Osteocyte (in vitro differentiated cells): ENCODE measurements around the gene ZNG1B. TPM values are rescaled to one million over a fixed set of nuclear protein-coding genes. Genes with fewer than 3 reads are reported as not detected.
A peak's percentile ranks its signal among the peaks of the same experiment; 100 is the strongest.
"Not testable (repeated sequence)": the region's sequence is repeated elsewhere in the genome, so short reads cannot be mapped to it uniquely, and the experiment has no call there.

ENCODE experiments used
- DNase-seq: peaks from one replicate; pipeline ENCODE4 v3.0.0; 2021; ENCODE audit warnings: mixed read lengths; ENCODE audit not compliant: unreplicated experiment; ENCODE audit errors: extremely low spot score
- H3K27ac Mint-ChIP-seq: one replicate; pipeline ENCODE4 v1.8.0; 2021; ENCODE audit warnings: mild to moderate bottlenecking, mixed read lengths; ENCODE audit not compliant: unreplicated experiment
- H3K27me3 Mint-ChIP-seq: one replicate; pipeline ENCODE4 v1.8.0; 2021; ENCODE audit warnings: mixed read lengths; ENCODE audit not compliant: unreplicated experiment
- H3K36me3 Mint-ChIP-seq: one replicate; pipeline ENCODE4 v1.8.0; 2021; ENCODE audit warnings: mixed read lengths; ENCODE audit not compliant: unreplicated experiment
- H3K4me1 Mint-ChIP-seq: one replicate; pipeline ENCODE4 v1.8.0; 2021; ENCODE audit warnings: mixed read lengths; ENCODE audit not compliant: unreplicated experiment
- H3K4me3 Mint-ChIP-seq: one replicate; pipeline ENCODE4 v1.8.0; 2021; ENCODE audit warnings: mild to moderate bottlenecking, moderate library complexity, mixed read lengths; ENCODE audit not compliant: unreplicated experiment
- H3K9me3 Mint-ChIP-seq: one replicate; pipeline ENCODE4 v1.8.0; 2021; ENCODE audit warnings: mixed read lengths; ENCODE audit not compliant: unreplicated experiment
- total RNA-seq: library from RNA; stranded (reverse); gene quantifications from 2 replicates; pipeline ENCODE4 v1.2.1, GENCODE V29; 2021

Gene ZNG1B
- total RNA-seq, 1 donor from 2014 or later = 33.8 TPM

DNA sequence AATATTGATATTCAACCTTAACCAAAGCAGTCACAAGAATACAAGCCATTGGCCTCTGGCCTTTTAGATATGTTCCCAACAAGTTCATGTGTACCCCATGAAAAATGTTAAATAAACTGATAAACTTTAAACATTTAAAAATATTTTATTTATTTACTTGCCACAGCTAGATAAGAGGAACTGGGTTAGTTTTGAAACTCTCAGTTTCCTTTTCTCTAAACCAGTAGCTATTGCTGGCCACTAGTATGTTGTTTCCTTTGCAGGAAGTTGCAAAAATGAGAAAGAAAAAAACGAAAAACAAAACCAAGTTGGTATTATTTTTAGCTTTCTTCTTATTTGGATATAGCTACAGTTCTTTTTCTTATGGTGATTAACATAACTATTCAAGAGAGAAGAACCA is 5.7 kb upstream of the ZNG1B start:
- not testable (repeated sequence) for H3K9me3 Mint-ChIP-seq, DNase-seq, H3K27ac Mint-ChIP-seq, H3K36me3 Mint-ChIP-seq, H3K4me1 Mint-ChIP-seq, H3K27me3 Mint-ChIP-seq, H3K4me3 Mint-ChIP-seq

DNA sequence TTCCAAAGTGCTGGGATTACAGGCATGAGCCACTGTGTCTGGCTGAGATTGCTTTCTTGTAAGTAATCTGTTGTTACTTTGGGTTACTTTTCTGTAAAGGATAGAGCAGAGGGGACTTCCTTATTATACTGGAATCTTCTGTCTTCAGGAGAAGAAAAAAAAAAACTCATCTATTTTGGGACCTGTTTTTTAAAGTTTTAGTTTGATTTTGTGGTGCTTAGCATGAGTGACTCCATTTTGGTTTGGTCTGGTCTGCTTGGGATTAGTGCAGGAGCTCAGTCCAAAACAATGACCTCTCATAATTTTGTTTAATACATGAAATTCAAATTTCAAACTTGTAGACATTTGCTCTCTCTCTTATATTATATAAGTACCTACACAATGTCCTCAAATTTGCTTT is 4.0 kb upstream of the ZNG1B start:
- not testable (repeated sequence) for H3K4me1 Mint-ChIP-seq, H3K4me3 Mint-ChIP-seq, H3K9me3 Mint-ChIP-seq, H3K27me3 Mint-ChIP-seq, DNase-seq, H3K27ac Mint-ChIP-seq, H3K36me3 Mint-ChIP-seq

DNA sequence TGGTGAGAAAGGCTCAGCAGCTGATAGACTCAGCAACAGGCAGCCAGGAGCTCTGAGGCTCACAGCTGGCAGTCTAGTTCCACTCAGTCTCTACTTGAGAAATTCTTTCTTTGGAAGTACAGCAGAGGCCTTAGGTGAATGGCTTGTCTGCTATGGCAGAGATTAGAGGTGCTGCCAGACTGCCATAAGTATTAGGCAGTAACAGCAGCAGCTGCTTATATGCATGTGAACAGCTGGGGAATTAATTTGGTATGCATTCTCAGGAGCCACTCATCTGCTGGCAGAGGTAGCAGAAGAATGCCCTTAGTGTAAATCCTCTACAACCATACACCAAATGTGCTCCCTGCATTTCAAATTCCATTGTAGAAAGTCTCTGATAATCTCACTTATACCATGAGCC is 28.3 kb downstream of the ZNG1B start:
- not testable (repeated sequence) for H3K4me1 Mint-ChIP-seq, H3K4me3 Mint-ChIP-seq, H3K27ac Mint-ChIP-seq, H3K36me3 Mint-ChIP-seq, H3K27me3 Mint-ChIP-seq, H3K9me3 Mint-ChIP-seq, DNase-seq

DNA sequence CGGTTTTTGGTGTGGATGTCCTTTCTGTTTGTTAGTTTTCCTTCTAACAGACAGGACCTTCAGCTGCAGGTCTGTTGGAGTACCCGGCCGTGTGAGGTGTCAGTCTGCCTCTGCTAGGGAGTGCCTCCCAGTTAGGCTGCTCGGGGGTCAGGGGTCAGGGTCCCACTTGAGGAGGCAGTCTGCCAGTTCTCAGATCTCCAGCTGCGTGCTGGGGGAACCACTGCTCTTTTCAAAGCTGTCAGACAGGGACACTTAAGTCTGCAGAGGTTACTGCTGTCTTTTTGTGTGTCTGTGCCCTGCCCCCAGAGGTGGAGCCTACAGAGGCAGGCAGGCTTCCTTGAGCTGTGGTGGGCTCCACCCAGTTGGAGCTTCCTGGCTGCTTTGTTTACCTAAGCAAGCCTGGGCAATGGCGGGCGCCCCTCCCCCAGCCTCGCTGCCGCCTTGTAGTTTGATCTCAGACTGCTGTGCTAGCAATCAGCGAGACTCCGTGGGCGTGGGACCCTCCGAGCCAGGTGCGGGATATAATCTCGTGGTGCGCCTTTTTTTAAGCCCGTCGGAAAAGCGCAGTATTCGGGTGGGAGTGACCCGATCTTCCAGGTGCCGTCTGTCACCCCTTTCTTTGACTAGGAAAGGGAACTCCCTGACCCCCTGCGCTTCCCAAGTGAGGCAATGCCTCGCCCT is 39.3 kb downstream of the ZNG1B start:
- not testable (repeated sequence) for H3K27ac Mint-ChIP-seq, H3K27me3 Mint-ChIP-seq, H3K4me3 Mint-ChIP-seq

DNA sequence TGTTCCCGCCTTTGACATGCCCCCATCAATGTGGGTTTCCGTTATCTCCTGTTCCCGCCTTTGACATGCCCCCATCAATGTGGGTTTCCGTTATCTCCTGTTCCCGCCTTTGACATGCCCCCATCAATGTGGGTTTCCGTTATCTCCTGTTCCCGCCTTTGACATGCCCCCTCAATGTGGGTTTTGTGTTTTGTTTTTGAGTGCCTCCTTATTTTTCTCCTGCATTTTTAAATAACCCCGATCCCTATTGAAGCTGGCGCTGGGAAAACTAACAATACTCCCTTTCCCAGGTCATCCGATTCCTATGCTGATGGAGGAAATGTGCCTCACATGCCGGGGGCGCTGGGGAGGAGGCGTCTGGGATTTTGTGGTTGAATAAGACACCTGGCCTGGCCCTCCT is 59.0 kb downstream of the ZNG1B start:
- H3K4me1 Mint-ChIP-seq, DNase-seq, H3K9me3 Mint-ChIP-seq, H3K4me3 Mint-ChIP-seq, H3K36me3 Mint-ChIP-seq, H3K27ac Mint-ChIP-seq: not testable (repeated sequence)
- H3K27me3 Mint-ChIP-seq = peaks cover 11% of the 10 kb centered on the region

More for the DNA sequence above, 39.3 kb downstream of the ZNG1B start:
- not testable (repeated sequence) for H3K9me3 Mint-ChIP-seq, DNase-seq, H3K36me3 Mint-ChIP-seq, H3K4me1 Mint-ChIP-seq

DNA sequence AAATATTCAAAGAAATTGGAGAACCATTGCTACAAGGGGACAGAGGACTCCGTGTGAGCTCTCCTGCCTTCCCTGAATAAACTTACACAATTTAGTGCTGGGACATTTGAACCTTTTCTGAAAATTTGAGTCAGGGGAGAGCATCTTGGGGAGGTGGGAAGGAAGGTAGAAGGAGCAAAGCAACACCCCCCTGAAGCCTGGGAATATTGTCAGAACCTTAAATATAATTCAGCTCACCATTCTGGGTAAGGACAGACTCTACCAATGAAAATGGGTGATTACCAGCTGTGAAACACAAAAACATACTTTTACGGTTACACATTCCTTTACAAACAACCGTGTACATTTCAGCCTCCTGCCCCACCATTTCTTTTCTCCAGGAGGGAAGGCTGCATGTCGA is 60.9 kb downstream of the ZNG1B start, which contains the start of gene FOXD4L1:
Gene FOXD4L1, plus strand, starts transcription at position 301 of the 400 bp plus-strand sequence. CDS start 592 bp downstream, outside the sequence.
- not testable (repeated sequence) for H3K4me1 Mint-ChIP-seq, H3K9me3 Mint-ChIP-seq

DNA sequence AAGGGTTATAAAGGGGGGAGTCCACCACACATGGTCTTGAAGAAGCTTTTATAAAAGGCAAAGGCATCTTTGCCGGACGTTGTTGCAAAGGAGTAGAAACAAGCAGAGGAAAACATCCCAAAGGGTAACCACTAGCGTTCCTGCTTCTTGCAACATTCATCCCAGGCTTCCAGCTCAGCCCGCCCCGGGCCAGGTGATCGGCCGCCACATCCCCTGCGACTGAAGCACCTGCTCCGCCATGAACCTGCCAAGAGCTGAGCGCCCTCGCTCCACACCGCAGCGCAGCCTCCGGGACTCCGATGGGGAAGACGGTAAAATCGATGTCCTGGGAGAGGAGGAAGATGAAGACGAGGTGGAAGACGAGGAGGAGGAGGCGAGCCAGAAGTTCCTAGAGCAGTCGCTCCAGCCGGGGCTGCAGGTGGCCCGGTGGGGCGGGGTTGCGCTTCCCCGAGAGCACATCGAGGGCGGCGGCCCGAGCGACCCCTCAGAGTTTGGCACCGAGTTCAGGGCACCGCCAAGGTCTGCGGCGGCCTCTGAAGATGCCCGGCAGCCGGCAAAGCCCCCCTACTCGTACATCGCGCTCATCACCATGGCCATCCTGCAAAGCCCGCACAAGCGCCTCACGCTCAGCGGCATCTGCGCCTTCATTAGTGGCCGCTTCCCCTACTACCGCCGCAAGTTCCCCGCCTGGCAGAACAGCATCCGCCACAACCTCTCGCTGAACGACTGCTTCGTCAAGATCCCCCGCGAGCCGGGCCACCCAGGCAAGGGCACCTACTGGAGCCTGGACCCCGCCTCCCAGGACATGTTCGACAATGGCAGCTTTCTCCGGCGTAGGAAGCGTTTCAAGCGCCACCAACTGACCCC is 61.8 kb downstream of the ZNG1B start:
- not testable (repeated sequence) for H3K9me3 Mint-ChIP-seq, H3K4me1 Mint-ChIP-seq, H3K27ac Mint-ChIP-seq, H3K36me3 Mint-ChIP-seq, H3K4me3 Mint-ChIP-seq
- DNase-seq = peak; percentile 67
- H3K27me3 Mint-ChIP-seq = peaks cover 18% of the 10 kb centered on the region

More for the DNA sequence above, 60.9 kb downstream of the ZNG1B start, which contains the start of gene FOXD4L1:
- H3K27ac Mint-ChIP-seq, H3K36me3 Mint-ChIP-seq, H3K4me3 Mint-ChIP-seq, DNase-seq: not testable (repeated sequence)
- peaks cover 18% of the 10 kb centered on the region for H3K27me3 Mint-ChIP-seq

DNA sequence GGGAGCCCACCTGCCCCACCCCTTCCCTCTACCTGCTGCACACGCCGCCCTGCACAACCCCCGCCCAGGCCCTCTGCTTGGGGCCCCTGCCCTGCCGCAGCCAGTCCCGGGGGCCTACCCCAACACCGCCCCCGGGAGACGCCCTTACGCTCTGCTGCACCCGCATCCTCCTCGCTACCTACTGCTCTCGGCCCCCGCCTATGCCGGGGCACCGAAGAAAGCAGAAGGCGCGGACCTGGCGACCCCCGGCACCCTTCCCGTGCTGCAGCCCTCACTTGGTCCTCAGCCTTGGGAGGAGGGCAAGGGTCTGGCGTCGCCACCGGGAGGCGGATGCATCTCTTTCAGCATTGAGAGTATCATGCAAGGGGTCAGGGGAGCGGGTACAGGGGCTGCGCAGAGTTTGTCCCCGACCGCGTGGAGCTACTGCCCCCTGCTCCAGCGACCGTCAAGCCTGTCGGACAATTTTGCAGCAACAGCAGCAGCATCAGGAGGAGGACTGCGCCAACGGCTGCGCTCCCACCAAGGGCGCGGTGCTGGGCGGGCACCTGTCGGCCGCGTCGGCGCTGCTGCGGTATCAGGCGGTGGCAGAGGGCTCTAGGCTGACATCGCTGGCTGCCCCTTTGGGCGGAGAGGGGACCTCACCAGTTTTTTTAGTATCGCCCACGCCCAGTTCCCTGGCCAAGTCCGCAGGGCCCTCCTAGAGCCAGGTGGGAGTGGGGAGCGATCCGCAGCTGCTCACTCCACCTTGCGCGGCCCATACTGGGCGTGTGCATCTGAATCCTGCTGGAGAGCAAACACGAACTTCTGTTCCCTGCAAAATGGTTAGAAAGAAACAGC is 62.6 kb downstream of the ZNG1B start:
- not testable (repeated sequence) for H3K4me1 Mint-ChIP-seq, H3K4me3 Mint-ChIP-seq, H3K9me3 Mint-ChIP-seq, H3K36me3 Mint-ChIP-seq, H3K27ac Mint-ChIP-seq, DNase-seq
- H3K27me3 Mint-ChIP-seq = peaks cover 18% of the 10 kb centered on the region

DNA sequence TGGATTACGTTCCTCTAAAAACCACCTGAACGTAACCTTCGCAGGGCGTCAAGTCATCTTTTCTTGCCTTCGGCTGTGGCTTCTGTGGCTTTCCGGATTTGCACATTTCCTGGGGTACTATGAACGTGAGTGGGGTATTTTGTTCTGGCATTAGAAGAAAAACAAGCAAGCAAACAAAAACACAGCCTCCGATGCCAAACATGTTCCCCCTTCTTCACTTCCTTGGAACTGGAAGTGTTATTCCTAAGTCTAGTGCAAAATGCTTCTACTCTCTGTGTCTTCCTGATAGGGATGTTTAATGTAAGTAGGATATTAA is 63.2 kb downstream of the ZNG1B start:
- not testable (repeated sequence) for H3K36me3 Mint-ChIP-seq, H3K27ac Mint-ChIP-seq, DNase-seq, H3K4me1 Mint-ChIP-seq, H3K4me3 Mint-ChIP-seq, H3K9me3 Mint-ChIP-seq
- H3K27me3 Mint-ChIP-seq = peaks cover 18% of the 10 kb centered on the region

DNA sequence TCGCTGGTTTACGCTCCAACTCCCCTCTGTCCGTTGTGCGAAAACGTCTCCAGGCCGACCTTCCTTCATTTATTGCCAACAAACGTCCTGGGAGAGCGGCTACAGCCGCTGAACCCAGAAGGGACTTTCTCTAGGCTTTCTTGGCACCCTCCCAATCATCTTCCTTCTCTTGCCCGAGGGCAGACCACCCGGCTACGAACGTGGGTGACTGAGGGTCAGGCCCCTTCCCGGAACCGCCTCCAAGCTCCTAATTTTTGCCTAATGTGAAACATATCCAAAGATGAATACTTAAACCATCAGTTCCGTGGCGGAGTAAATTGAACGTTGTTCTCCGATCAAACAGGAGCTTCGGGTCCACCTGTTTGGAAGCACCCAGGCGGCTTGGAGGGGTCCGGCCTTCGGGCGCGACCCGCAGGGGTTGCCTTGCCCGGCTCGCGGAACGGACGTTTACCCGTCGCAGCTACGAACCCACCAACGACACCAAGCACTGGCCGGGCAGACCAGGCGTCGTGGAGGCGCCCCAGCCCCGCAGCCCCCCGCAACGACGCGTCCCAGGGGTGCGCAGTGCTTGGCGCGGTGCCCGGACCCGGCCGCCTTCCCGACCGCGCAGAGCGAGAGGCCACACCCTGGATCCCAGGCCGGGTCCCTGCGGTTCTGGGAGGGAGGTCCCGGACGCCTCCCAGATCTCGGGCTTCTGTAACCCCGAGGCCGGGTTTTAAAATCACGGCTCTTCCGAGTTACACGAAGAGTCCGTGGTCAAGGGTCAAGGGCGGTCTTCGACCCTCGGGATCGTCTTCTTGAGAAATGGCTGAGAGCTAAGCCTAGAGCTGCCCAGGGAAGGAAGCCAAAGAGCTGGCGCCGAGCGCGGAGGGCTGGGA is 65.0 kb downstream of the ZNG1B start:
- Mint-ChIP-seq H3K27me3 (peaks cover 21% of the 10 kb centered on the region), H3K4me3 (peak overlapping the region; percentile 65)
- not testable (repeated sequence) for H3K4me1 Mint-ChIP-seq, H3K9me3 Mint-ChIP-seq, DNase-seq, H3K27ac Mint-ChIP-seq, H3K36me3 Mint-ChIP-seq
